Endothelial cell of umbilical vein (primary cell): ENCODE measurements around the gene PRR14. TPM values are rescaled to one million over a fixed set of nuclear protein-coding genes. Genes with fewer than 3 reads are reported as not detected.

ENCODE experiments used
- BruUV-seq: library from RNA; stranded (reverse); fragments of 400-500 nt; replicated peaks from 2 replicates; lab custom pipeline; 2021; lab: Mats Ljungman, UMichigan
- CTCF ChIA-PET: fragments of 300-600, 350-600 bp; sonication (Branson Sonifier 250); formaldehyde crosslinking; loops from one replicate; lab custom pipeline; 2021; ENCODE audit warnings: antibody characterized with exemption, inconsistent platforms; lab: Charles Lee
- POLR2A ChIA-PET: fragments of 300-600, 350-600 bp; sonication (Branson Sonifier 250); formaldehyde crosslinking; loops from one replicate; lab custom pipeline; 2021; ENCODE audit warnings: antibody characterized with exemption, inconsistent platforms; lab: Charles Lee
- DNase-seq: peaks from one replicate; pipeline ENCODE4 v3.0.0-alpha.2; 2011; ENCODE audit warnings: low read depth, low spot score
- FAIRE-seq: peaks from 2 replicates; lab custom pipeline; 2011; peaks lifted over from hg19 to GRCh38; lab: Jason Lieb, UNC
- H2AFZ ChIP-seq: 2 replicates; pipeline ENCODE4 v1.6.0; 2012; ENCODE audit warnings: low read depth, low read length, control low read depth, inconsistent platforms
- H3K27ac ChIP-seq: 2 replicates; pipeline ENCODE4 v1.5.1; 2011; ENCODE audit warnings: low read depth, mild to moderate bottlenecking, control low read depth, low read length, moderate library complexity; ENCODE audit not compliant: insufficient read depth
- H3K27me3 ChIP-seq, 2 experiments: 2 replicates each; pipeline versions ENCODE4 v1.6.0 to v1.6.1; 2011; ENCODE audit warnings: low read length in 2 of 2, mixed read lengths in 1 of 2; ENCODE audit not compliant: control insufficient read depth in 2 of 2, insufficient read depth in 2 of 2
- H3K36me3 ChIP-seq, 2 experiments: 2 replicates in 1 of 2; 3 replicates in 1 of 2; pipeline ENCODE4 v1.5.1; 2011; ENCODE audit warnings: low read length in 2 of 2, mild to moderate bottlenecking in 1 of 2, moderate library complexity in 1 of 2; ENCODE audit not compliant: control insufficient read depth in 2 of 2, insufficient read depth in 2 of 2; ENCODE audit errors: extremely low read depth in 1 of 2
- H3K4me1 ChIP-seq: 3 replicates; pipeline ENCODE4 v1.5.1; 2011; ENCODE audit warnings: mild to moderate bottlenecking, low read length; ENCODE audit not compliant: control insufficient read depth, insufficient read depth; ENCODE audit errors: extremely low read depth
- H3K4me2 ChIP-seq: 2 replicates; pipeline ENCODE4 v1.6.1; 2011; ENCODE audit warnings: low read length, control low read depth, mixed read lengths; ENCODE audit not compliant: insufficient read depth
- H3K4me3 ChIP-seq, 3 experiments: fragments of 200-600 bp in 1 of 3; sonication (generic), shearing (Covaris generic) in 1 of 3; replicated peaks in 1 of 3; 2 replicates each; pipeline ENCODE4 v1.5.1; 2011 to 2016; ENCODE audit warnings: control low read depth in 3 of 3, low read length in 3 of 3, mild to moderate bottlenecking in 2 of 3, inconsistent platforms in 1 of 3, low read depth in 1 of 3, moderate library complexity in 1 of 3; ENCODE audit not compliant: insufficient read depth in 1 of 3
- H3K79me2 ChIP-seq: 2 replicates; pipeline ENCODE4 v1.6.0; 2012; ENCODE audit warnings: low read length, inconsistent platforms; ENCODE audit not compliant: control insufficient read depth, insufficient read depth
- H3K9ac ChIP-seq: replicated peaks from 2 replicates; pipeline ENCODE3; 2011; ENCODE audit warnings: low read length, control low read depth; ENCODE audit not compliant: insufficient read depth; ENCODE audit errors: extremely low read depth
- H3K9me1 ChIP-seq: replicated peaks from 3 replicates; pipeline ENCODE4 v1.6.0; 2011; ENCODE audit warnings: mild to moderate bottlenecking, low read length; ENCODE audit not compliant: control insufficient read depth, insufficient read depth; ENCODE audit errors: extremely low read depth
- H3K9me3 ChIP-seq: replicated peaks from 2 replicates; pipeline ENCODE4 v1.5.1; 2012; ENCODE audit warnings: low read length, inconsistent platforms; ENCODE audit not compliant: control insufficient read depth, insufficient read depth
- H4K20me1 ChIP-seq: replicated peaks from 2 replicates; pipeline ENCODE3; 2011; ENCODE audit warnings: mild to moderate bottlenecking, low read length; ENCODE audit not compliant: control insufficient read depth, insufficient read depth; ENCODE audit errors: extremely low read depth
- EZH2 ChIP-seq: IDR thresholded peaks from 2 replicates; pipeline ENCODE4 v1.6.1; 2012; ENCODE audit warnings: borderline replicate concordance, low read depth, mild to moderate bottlenecking, moderate library complexity, low read length, inconsistent platforms; ENCODE audit not compliant: severe bottlenecking
- FOS ChIP-seq: IDR thresholded peaks from 2 replicates; pipeline ENCODE4 v1.6.1; 2011; ENCODE audit warnings: mild to moderate bottlenecking, low read length, moderate library complexity, borderline replicate concordance; ENCODE audit not compliant: insufficient read depth
- GATA2 ChIP-seq: IDR thresholded peaks from 2 replicates; pipeline ENCODE4 v1.7.0; 2011; ENCODE audit warnings: low read depth, mild to moderate bottlenecking, moderate library complexity, mixed read lengths, low read length; ENCODE audit not compliant: insufficient read length, insufficient read depth
- JUN ChIP-seq: IDR thresholded peaks from 2 replicates; pipeline ENCODE4 v1.6.1; 2011; ENCODE audit warnings: borderline replicate concordance, low read depth; ENCODE audit not compliant: insufficient read length, insufficient read depth
- MYC ChIP-seq: IDR thresholded peaks from one replicate; pipeline ENCODE4 v1.6.1; 2011; ENCODE audit warnings: mild to moderate bottlenecking, low read depth, low read length
- POLR2A ChIP-seq: IDR thresholded peaks from 2 replicates; pipeline ENCODE4 v1.6.1; 2012; ENCODE audit warnings: low read depth, mild to moderate bottlenecking, control low read depth, low read length
- POLR2AphosphoS5 ChIP-seq: IDR thresholded peaks from 2 replicates; pipeline ENCODE4 v1.6.1; 2012; ENCODE audit warnings: low read depth, mild to moderate bottlenecking, control low read depth, low read length, moderate library complexity; ENCODE audit not compliant: insufficient read depth
- dilution Hi-C: fragments of 300-500 bp; cut with MboI; formaldehyde crosslinking; loops from one replicate; pipeline ENCODE4 v1.15.0; 2019; ENCODE audit warnings: low sequenced_read_pairs; ENCODE audit not compliant: extremely low pct_ligation_motif_present
- intact Hi-C: fragments of 100-400 bp; cut with micrococcal nuclease; formaldehyde crosslinking; loops from one replicate; pipeline ENCODE4 v1.10.0; 2022
- polyA plus RNA-seq, 4 experiments: library from polyadenylated mRNA; depleted of rRNA in 3 of 4; stranded (reverse) in 3 of 4; unstranded in 1 of 4; fragments of >200 nt; gene quantifications; 2 replicates each; pipeline versions ENCODE4 v1.2.1 to v1.2.3, GENCODE V29; 2011 to 2012; ENCODE audit warnings: missing spikeins in 1 of 4
- total RNA-seq: library from RNA; stranded (reverse); gene quantifications from 2 replicates; pipeline ENCODE4 v1.2.3, GENCODE V29; 2021
- TF ChIP-seq, protein P1 (sequence below), 2 donors: IDR thresholded peaks; 1 replicate in 1 of 2; 2 replicates in 1 of 2; pipeline ENCODE4 v1.5.1; 2011; ENCODE audit warnings: low read length in 2 of 2, mild to moderate bottlenecking in 2 of 2, moderate library complexity in 2 of 2, control low read depth in 1 of 2, inconsistent platforms in 1 of 2, low read depth in 1 of 2; ENCODE audit not compliant: insufficient read depth in 1 of 2; ENCODE audit errors: extremely low read depth in 1 of 2
- TF ChIP-seq, protein P2 (sequence below): IDR thresholded peaks from 2 replicates; pipeline ENCODE4 v1.6.1; 2011; ENCODE audit not compliant: insufficient read depth, insufficient read length

The PRR14 gene
- total and polyA plus RNA-seq, 2 donors (not counting 3 experiments of a cell fraction or from before 2014, with no cell fraction given) = 17.0 to 70.0 TPM

DNA sequence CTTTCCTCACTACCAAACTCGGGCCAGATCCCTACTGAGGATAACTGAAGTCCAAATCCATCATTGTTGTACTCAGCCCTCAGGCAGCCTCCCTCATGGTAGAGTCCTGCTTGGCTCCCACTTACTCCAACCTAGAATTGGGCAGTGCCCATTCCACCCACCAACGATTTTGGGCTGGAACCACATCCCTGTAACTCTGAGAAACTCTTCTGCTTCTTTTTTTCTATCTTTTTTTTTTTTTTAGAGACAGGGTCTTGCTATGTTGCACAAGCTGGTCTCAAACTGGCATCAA lies 1.2 kb downstream of the PRR14 start:
- FAIRE-seq = no peak
- Histone ChIP-seq H3K79me2 (peaks cover 8% of the 10 kb centered on the region), H3K36me3 (peaks cover 5 to 23% of the 10 kb centered on the region in 2 experiments), H3K27me3 (no peaks in the 10 kb centered on the region), H3K4me1 (peaks cover 12% of the 10 kb centered on the region), H3K4me2 (peak overlapping the region; percentile 62), H3K9me3 (no peaks in the 10 kb centered on the region), H2AFZ (no peak overlapping the region), H4K20me1 (no peaks in the 10 kb centered on the region), H3K4me3 (peak overlapping the region; percentile 36 to 95 (median 45)), H3K9me1 (no peaks in the 10 kb centered on the region), H3K27ac (no peak overlapping the region), H3K9ac (peak overlapping the region; percentile 73)
- DNase-seq = no peak
- ChIA-PET POLR2A (interaction anchor here (0.6 kb wide), 1 partner anchor 18 kb away, joined by 7 read pairs; no protein-coding TSS in a partner anchor), CTCF (interaction anchor here (2.5 kb wide), 1 partner anchor 42 kb away, joined by 21 read pairs; no protein-coding TSS in a partner anchor)
- TF ChIP-seq EZH2 (no peak), MYC (no peak), JUN (no peak), GATA2 (no peak), POLR2A (no peak), POLR2AphosphoS5 (no peak), FOS (no peak)
- TF ChIP-seq, protein P1, sequence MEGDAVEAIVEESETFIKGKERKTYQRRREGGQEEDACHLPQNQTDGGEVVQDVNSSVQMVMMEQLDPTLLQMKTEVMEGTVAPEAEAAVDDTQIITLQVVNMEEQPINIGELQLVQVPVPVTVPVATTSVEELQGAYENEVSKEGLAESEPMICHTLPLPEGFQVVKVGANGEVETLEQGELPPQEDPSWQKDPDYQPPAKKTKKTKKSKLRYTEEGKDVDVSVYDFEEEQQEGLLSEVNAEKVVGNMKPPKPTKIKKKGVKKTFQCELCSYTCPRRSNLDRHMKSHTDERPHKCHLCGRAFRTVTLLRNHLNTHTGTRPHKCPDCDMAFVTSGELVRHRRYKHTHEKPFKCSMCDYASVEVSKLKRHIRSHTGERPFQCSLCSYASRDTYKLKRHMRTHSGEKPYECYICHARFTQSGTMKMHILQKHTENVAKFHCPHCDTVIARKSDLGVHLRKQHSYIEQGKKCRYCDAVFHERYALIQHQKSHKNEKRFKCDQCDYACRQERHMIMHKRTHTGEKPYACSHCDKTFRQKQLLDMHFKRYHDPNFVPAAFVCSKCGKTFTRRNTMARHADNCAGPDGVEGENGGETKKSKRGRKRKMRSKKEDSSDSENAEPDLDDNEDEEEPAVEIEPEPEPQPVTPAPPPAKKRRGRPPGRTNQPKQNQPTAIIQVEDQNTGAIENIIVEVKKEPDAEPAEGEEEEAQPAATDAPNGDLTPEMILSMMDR (IDR thresholded peaks at IDR 0.05; ENCODE audit: extremely low read depth in 1 of 2, insufficient read depth in 1 of 2, low read depth in 1 of 2, low read length in 2 of 2) = no peak
- TF ChIP-seq, protein P2, sequence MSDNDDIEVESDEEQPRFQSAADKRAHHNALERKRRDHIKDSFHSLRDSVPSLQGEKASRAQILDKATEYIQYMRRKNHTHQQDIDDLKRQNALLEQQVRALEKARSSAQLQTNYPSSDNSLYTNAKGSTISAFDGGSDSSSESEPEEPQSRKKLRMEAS = no peak
- dilution Hi-C loops = no loop called here
- intact Hi-C loops = loop anchor here (10.0 kb wide), 1 partner anchor 557 kb away; the partner anchor contains the start of genes TBX6 and YPEL3
- no TSS peak for BruUV-seq
